HL-60/S4 treated with retinoic acid at 250 ng/mL for 4 days and 3 days (cell line): Measurements from ENCODE around the gene ATP1B2.

ENCODE experiments used
- in situ Hi-C: fragments of 300-500 bp; cut with MboI; formaldehyde crosslinking; loops from 2 replicates; pipeline ENCODE4 v1.7.0; 2022; ENCODE audit warnings: low sequenced_read_pairs

Gene ATP1B2

GRCh38 chr17:7684851-7685532 is 34.3 kb downstream of the ATP1B2 start:
- in situ Hi-C loops, result no loop called here

- in situ Hi-C loops, result no loop called here
Measured at GRCh38 chr17:7685533-7686221, 35.0 kb downstream of the ATP1B2 start.

GRCh38 chr17:7686222-7687071 is 35.7 kb downstream of the ATP1B2 start:
- in situ Hi-C loops, result no loop called here

GRCh38 chr17:7687072-7687907 is 36.6 kb downstream of the ATP1B2 start, which contains the start of gene TP53:
Gene TP53, minus strand, starts transcription at chr17:7687490. Its CDS starts 10,896 bp downstream, at chr17:7676594.
- in situ Hi-C loops, result no loop called here

- in situ Hi-C loops, result no loop called here
Measured at GRCh38 chr17:7687908-7688807, 37.4 kb downstream of the ATP1B2 start, which contains the start of gene WRAP53. Gene WRAP53, plus strand, starts transcription at chr17:7688477. Its CDS starts 172 bp downstream, at chr17:7688649.

GRCh38 chr17:7688808-7689316 is 38.1 kb downstream of the ATP1B2 start:
- in situ Hi-C loops, result no loop called here

GRCh38 chr17:7695586-7695985 is 44.9 kb downstream of the ATP1B2 start:
- in situ Hi-C loops, result no loop called here

- in situ Hi-C loops, result no loop called here
Measured at GRCh38 chr17:7697828-7698588, 47.3 kb downstream of the ATP1B2 start.

- in situ Hi-C loops, result no loop called here
Measured at GRCh38 chr17:7700510-7700909, 49.8 kb downstream of the ATP1B2 start.

- in situ Hi-C loops, result no loop called here
Measured at GRCh38 chr17:7701681-7702080, 51.0 kb downstream of the ATP1B2 start.

GRCh38 chr17:7702776-7703175 is 52.0 kb downstream of the ATP1B2 start:
- in situ Hi-C loops, result no loop called here

- in situ Hi-C loops, result no loop called here
Measured at GRCh38 chr17:7703584-7704479, 53.1 kb downstream of the ATP1B2 start.

GRCh38 chr17:7704601-7705268 is 54.0 kb downstream of the ATP1B2 start, which contains the start of gene EFNB3:
Gene EFNB3, plus strand, starts transcription at chr17:7705202. Its CDS starts 397 bp downstream, at chr17:7705599.
- in situ Hi-C loops, result no loop called here

GRCh38 chr17:7705269-7706255 is 54.8 kb downstream of the ATP1B2 start:
- in situ Hi-C loops, result no loop called here

GRCh38 chr17:7706631-7707354 is 56.1 kb downstream of the ATP1B2 start:
- in situ Hi-C loops, result no loop called here
